Measurements from ENCODE around the gene PIPOX. TPM values are rescaled to one million over a fixed set of nuclear protein-coding genes. Genes with fewer than 3 reads are reported as not detected.

The PIPOX gene
- total RNA-seq, 2 experiments from 2014 or later, result 1.3 to 2.0 TPM

GRCh38 chr17:29050176-29050575 is 7.2 kb downstream of the PIPOX start:
- Mint-ChIP-seq H3K27ac (no peak overlapping the region), H3K4me3 (no peak overlapping the region), H3K36me3 (no peaks in the 10 kb centered on the region), H3K4me1 (peaks cover 8% of the 10 kb centered on the region), H3K9me3 (no peaks in the 10 kb centered on the region), H3K27me3 (peaks cover 10% of the 10 kb centered on the region)
- no peak for DNase-seq

- Mint-ChIP-seq H3K9me3 (no peaks in the 10 kb centered on the region), H3K36me3 (no peaks in the 10 kb centered on the region), H3K4me3 (no peak overlapping the region), H3K27me3 (peaks cover 10% of the 10 kb centered on the region), H3K27ac (no peak overlapping the region), H3K4me1 (peaks cover 8% of the 10 kb centered on the region)
- no peak for DNase-seq
Measured at GRCh38 chr17:29051194-29051593, 8.3 kb downstream of the PIPOX start.

GRCh38 chr17:29051731-29052130 is 8.8 kb downstream of the PIPOX start:
- Mint-ChIP-seq H3K4me1 (peaks cover 6% of the 10 kb centered on the region), H3K9me3 (no peaks in the 10 kb centered on the region), H3K27ac (no peak overlapping the region), H3K27me3 (peaks cover 6% of the 10 kb centered on the region), H3K36me3 (no peaks in the 10 kb centered on the region), H3K4me3 (no peak overlapping the region)
- no peak for DNase-seq

GRCh38 chr17:29054835-29055234 is 11.9 kb downstream of the PIPOX start:
- Mint-ChIP-seq H3K4me1 (peaks cover 2% of the 10 kb centered on the region), H3K4me3 (no peak overlapping the region), H3K36me3 (no peaks in the 10 kb centered on the region), H3K27ac (no peak overlapping the region), H3K27me3 (peaks cover 1% of the 10 kb centered on the region), H3K9me3 (no peaks in the 10 kb centered on the region)
- no peak for DNase-seq

- Mint-ChIP-seq H3K27me3 (no peaks in the 10 kb centered on the region), H3K9me3 (no peaks in the 10 kb centered on the region), H3K4me3 (no peak overlapping the region)
Measured at GRCh38 chr17:29057361-29057760, 14.4 kb downstream of the PIPOX start.

GRCh38 chr17:29058391-29058790 is 15.4 kb downstream of the PIPOX start:
- H3K36me3 Mint-ChIP-seq, result no peaks in the 10 kb centered on the region
- H3K9me3 Mint-ChIP-seq, result no peaks in the 10 kb centered on the region
- H3K4me1 Mint-ChIP-seq, result peaks cover 12% of the 10 kb centered on the region
- H3K27me3 Mint-ChIP-seq, result no peaks in the 10 kb centered on the region
- no peak overlapping the region for H3K4me3 Mint-ChIP-seq
- H3K27ac Mint-ChIP-seq, result no peak overlapping the region
- no peak for DNase-seq

More at GRCh38 chr17:29057361-29057760, 14.4 kb downstream of the PIPOX start:
- no peaks in the 10 kb centered on the region for H3K36me3 Mint-ChIP-seq
- H3K27ac Mint-ChIP-seq, result no peak overlapping the region
- H3K4me1 Mint-ChIP-seq, result peaks cover 12% of the 10 kb centered on the region
- no peak for DNase-seq

GRCh38 chr17:29059281-29059680 is 16.3 kb downstream of the PIPOX start:
- H3K27ac Mint-ChIP-seq, result no peak overlapping the region
- H3K36me3 Mint-ChIP-seq, result no peaks in the 10 kb centered on the region
- H3K4me3 Mint-ChIP-seq, result no peak overlapping the region
- DNase-seq, result no peak
- peaks cover 12% of the 10 kb centered on the region for H3K4me1 Mint-ChIP-seq
- no peaks in the 10 kb centered on the region for H3K9me3 Mint-ChIP-seq
- H3K27me3 Mint-ChIP-seq, result peaks cover 3% of the 10 kb centered on the region

- Mint-ChIP-seq H3K9me3 (no peaks in the 10 kb centered on the region), H3K4me3 (no peak overlapping the region), H3K27me3 (peaks cover 3% of the 10 kb centered on the region), H3K27ac (no peak overlapping the region), H3K4me1 (peaks cover 12% of the 10 kb centered on the region), H3K36me3 (no peaks in the 10 kb centered on the region)
- peak; percentile 7 for DNase-seq
Measured at GRCh38 chr17:29060475-29060874, 17.5 kb downstream of the PIPOX start.

GRCh38 chr17:29061036-29061435 is 18.1 kb downstream of the PIPOX start:
- H3K36me3 Mint-ChIP-seq, result no peaks in the 10 kb centered on the region
- DNase-seq, result no peak
- H3K9me3 Mint-ChIP-seq, result no peaks in the 10 kb centered on the region
- H3K4me1 Mint-ChIP-seq, result peaks cover 12% of the 10 kb centered on the region
- peaks cover 3% of the 10 kb centered on the region for H3K27me3 Mint-ChIP-seq
- no peak overlapping the region for H3K4me3 Mint-ChIP-seq
- H3K27ac Mint-ChIP-seq, result no peak overlapping the region

- Mint-ChIP-seq H3K27me3 (peaks cover 3% of the 10 kb centered on the region), H3K36me3 (no peaks in the 10 kb centered on the region), H3K27ac (no peak overlapping the region), H3K4me1 (peaks cover 12% of the 10 kb centered on the region), H3K4me3 (no peak overlapping the region), H3K9me3 (no peaks in the 10 kb centered on the region)
- no peak for DNase-seq
Measured at GRCh38 chr17:29062215-29062614, 19.3 kb downstream of the PIPOX start.

- Mint-ChIP-seq H3K4me3 (no peak overlapping the region), H3K4me1 (peaks cover 12% of the 10 kb centered on the region)
- no peak for DNase-seq
Measured at GRCh38 chr17:29063992-29064391, 21.1 kb downstream of the PIPOX start.

GRCh38 chr17:29066047-29066446 is 23.1 kb downstream of the PIPOX start:
- Mint-ChIP-seq H3K27me3 (peaks cover 3% of the 10 kb centered on the region), H3K36me3 (no peaks in the 10 kb centered on the region), H3K4me1 (no peaks in the 10 kb centered on the region), H3K4me3 (no peak overlapping the region), H3K27ac (no peak overlapping the region), H3K9me3 (no peaks in the 10 kb centered on the region)
- DNase-seq, result no peak

More at GRCh38 chr17:29063992-29064391, 21.1 kb downstream of the PIPOX start:
- Mint-ChIP-seq H3K27ac (no peak overlapping the region), H3K27me3 (peaks cover 3% of the 10 kb centered on the region), H3K9me3 (no peaks in the 10 kb centered on the region), H3K36me3 (no peaks in the 10 kb centered on the region)

- Mint-ChIP-seq H3K27ac (no peak overlapping the region), H3K36me3 (no peaks in the 10 kb centered on the region), H3K4me3 (no peak overlapping the region), H3K27me3 (peaks cover 3% of the 10 kb centered on the region), H3K9me3 (no peaks in the 10 kb centered on the region), H3K4me1 (no peaks in the 10 kb centered on the region)
- DNase-seq, result no peak
Measured at GRCh38 chr17:29066606-29067005, 23.7 kb downstream of the PIPOX start.

GRCh38 chr17:29068818-29069217 is 25.9 kb downstream of the PIPOX start:
- Mint-ChIP-seq H3K9me3 (no peaks in the 10 kb centered on the region), H3K27me3 (peaks cover under 1% of the 10 kb centered on the region), H3K36me3 (no peaks in the 10 kb centered on the region), H3K4me3 (no peak overlapping the region), H3K4me1 (no peaks in the 10 kb centered on the region), H3K27ac (no peak overlapping the region)
- DNase-seq, result no peak

GRCh38 chr17:29069526-29070041 is 26.6 kb downstream of the PIPOX start:
- no peaks in the 10 kb centered on the region for H3K27me3 Mint-ChIP-seq
- no peak for DNase-seq
- H3K27ac Mint-ChIP-seq, result peak overlapping the region; percentile 22
- no peaks in the 10 kb centered on the region for H3K9me3 Mint-ChIP-seq
- H3K4me3 Mint-ChIP-seq, result no peak overlapping the region
- no peaks in the 10 kb centered on the region for H3K4me1 Mint-ChIP-seq
- no peaks in the 10 kb centered on the region for H3K36me3 Mint-ChIP-seq

GRCh38 chr17:29070308-29070707 is 27.4 kb downstream of the PIPOX start:
- no peak for DNase-seq
- H3K27ac Mint-ChIP-seq, result no peak overlapping the region
- no peaks in the 10 kb centered on the region for H3K36me3 Mint-ChIP-seq
- no peak overlapping the region for H3K4me3 Mint-ChIP-seq
- H3K27me3 Mint-ChIP-seq, result no peaks in the 10 kb centered on the region
- no peaks in the 10 kb centered on the region for H3K4me1 Mint-ChIP-seq
- no peaks in the 10 kb centered on the region for H3K9me3 Mint-ChIP-seq

Data from activated naive CD8-positive, alpha-beta T cell treated with anti-CD3 and anti-CD28 coated beads for 36 hours (primary cell).